NOMO-1 treated with dmso at 0.1 percent for 144 hours (cell line): ENCODE data around the gene PKD2.
"Not testable (repeated sequence)": the region's sequence is repeated elsewhere in the genome, so short reads cannot be mapped to it uniquely, and the experiment has no call there.

Experiments used
- DNase-seq: peaks from one replicate; lab custom pipeline; 2025; ENCODE audit not compliant: unreplicated experiment; lab: John Stamatoyannopoulos, UW

The PKD2 gene

GRCh38 chr4:87985887-87986200, 21.6 kb upstream of the PKD2 start:
- DNase-seq: no peak

DNA sequence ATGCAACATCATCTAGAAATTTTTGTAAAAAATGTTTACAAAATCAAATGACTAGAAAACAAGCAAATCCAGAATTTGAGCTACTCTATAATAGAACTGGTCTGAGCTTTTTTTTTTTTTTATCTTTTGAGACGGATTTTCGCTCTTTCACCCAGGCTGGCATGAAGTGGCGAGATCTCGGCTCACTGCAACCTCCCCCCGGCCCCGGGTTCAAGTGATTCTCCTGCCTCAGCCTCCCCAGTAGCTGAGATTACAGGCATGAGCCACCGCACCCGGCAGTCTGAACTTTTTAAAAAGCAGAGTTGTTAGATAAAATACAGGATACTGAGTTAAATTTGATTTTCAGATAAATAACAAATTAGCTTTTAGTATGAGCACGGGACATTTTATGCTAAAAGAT, 20.9 kb upstream of the PKD2 start:
- DNase-seq: no peak

GRCh38 chr4:87989765-87990164, 17.7 kb upstream of the PKD2 start:
- no peak for DNase-seq

DNA sequence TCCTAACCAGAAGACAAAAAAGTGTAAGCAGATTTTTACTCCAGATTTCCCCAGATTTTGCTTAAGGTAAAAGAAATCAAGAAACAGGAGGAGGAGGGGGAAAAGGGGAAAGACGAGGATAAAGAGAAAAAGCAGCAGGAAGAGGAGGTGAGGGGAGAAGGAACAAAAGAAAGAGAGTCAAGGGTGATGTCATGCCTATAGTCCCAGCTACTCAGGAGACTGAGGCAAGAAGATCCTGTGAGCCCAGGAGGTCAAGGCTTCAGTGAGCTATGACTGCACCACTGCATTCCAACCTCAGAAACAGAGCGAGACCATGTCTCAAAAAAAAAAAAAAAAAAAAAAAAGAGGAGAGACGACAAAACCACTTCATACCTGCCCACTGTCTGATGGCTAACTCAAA, 12.0 kb upstream of the PKD2 start:
- DNase-seq: no peak

DNA sequence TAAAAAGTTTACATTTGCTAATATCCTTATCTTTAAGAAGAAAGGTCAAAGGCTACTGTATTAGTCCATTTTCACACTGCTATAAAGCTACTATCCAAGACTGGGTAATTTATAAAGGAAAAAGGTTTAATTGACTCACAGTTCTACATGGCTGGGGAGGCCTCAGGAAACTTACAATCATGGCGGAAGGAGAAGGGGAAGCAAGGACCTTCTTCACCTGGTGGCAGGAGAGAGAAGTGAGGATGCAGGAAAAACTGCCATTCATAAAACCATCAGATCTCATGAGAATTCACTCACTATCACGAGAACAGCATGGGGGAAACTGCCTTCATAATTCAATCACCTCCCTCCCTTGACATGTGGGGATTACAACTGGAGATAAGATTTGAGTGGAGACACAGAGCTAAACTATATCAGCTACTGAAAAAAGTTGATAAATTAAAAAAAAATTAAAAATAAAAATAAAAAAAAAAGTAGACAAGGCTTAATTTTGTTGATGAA, 8.2 kb upstream of the PKD2 start:
- not testable (repeated sequence) for DNase-seq

DNA sequence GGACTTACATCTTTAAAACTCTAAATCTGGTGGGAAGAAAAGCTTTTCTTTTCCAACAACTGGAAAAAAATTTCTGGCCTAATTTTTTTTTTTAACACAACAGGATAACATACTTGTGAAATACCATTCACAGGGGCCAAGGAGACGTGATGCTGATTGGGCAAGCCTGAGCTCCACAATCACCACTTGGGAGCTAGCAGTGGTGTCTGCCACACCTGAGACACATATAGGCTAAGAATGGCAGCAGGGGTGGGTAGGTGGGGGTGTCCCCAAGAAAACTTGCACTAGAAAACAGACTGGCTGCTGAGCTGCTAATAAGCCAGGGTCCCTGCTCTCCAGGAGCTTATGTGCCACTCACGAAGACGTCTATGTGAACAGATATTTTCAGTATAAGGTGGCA, 5.6 kb upstream of the PKD2 start:
- DNase-seq: no peak

GRCh38 chr4:88002786-88003185, 4.6 kb upstream of the PKD2 start:
- no peak for DNase-seq

DNA sequence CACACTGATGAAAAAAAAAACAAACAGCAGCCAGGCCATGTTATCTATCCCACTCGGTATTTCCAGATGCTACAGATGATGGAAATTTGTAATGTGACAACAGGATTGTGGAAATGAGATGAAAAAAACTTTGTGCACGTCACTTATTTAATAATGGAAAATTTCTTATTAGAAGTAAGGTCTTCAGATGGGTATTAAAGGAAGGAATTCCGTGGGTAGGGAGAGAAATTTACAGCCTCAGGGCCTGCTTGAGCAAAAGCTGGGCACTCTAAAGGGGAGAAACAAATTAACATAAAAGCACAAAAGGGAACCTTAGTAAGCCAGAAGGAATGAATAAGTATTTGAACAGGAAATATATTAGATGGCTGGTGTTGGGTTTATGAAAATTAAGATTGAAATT, 4.2 kb upstream of the PKD2 start:
- no peak for DNase-seq

DNA sequence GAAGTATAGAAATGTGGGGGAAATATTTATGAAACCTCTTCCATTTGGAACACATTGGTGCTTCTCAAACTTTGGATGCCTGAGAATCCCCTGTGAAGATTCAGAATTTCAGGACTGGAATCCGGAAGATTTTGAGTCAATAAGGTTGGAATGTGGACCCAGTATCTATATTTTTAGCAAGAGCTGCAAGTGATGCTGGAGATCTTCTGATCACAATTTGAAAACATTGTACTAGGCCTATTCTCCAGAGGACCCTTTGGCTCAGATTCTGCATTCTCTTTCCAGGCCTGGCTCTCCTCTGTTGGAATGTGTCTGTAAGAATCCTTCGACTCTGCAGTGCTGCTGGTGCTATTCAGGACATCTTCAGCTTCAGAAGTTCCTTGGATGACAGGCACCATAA, 2.4 kb upstream of the PKD2 start:
- DNase-seq: no peak

DNA sequence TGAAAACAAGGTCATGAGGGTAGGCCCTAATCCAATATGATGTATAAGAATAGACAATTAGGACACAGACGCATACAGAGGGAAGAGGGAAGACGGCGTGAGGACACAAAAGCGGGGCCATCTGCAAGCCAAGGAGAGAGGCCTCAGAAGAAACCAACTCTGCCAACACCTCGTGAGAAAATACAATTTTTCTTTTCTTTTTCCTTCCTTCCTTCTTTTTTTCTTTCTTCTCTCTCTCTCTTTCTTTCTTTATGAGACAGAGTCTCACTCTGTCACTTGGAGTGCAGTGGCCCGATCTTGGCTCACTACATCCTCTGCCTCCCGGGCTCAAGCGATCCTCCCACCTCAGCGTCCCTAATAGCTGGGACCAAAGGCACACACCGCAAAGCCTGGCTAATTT, 1.5 kb upstream of the PKD2 start:
- DNase-seq: no peak

GRCh38 chr4:88006956-88007303, 505 bp upstream of the PKD2 start:
- DNase-seq: no peak

DNA sequence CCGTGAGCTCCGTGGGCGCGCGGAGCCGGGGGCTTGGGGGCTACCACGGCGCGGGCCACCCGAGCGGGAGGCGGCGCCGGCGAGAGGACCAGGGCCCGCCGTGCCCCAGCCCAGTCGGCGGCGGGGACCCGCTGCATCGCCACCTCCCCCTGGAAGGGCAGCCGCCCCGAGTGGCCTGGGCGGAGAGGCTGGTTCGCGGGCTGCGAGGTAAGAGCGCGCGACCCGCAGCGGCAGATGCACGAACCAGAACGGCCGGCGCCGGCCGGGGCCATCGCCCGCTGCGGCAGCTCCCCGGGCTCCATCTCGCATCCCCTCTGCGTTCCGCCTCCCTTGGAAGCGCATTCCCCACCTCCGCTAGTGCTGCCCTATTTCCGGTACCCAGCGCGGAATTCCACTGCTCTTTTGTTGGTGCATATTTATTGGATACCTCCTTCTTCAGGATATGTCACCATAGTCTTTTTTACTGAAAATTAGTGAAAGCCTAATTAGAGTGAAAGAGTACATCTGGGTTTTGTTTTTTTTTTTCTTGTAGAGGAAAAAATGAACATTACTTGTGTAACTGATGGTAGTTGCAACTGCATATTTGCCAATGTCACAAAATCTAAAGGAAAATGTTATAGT, 797 bp downstream of the PKD2 start:
- DNase-seq: no peak

DNA sequence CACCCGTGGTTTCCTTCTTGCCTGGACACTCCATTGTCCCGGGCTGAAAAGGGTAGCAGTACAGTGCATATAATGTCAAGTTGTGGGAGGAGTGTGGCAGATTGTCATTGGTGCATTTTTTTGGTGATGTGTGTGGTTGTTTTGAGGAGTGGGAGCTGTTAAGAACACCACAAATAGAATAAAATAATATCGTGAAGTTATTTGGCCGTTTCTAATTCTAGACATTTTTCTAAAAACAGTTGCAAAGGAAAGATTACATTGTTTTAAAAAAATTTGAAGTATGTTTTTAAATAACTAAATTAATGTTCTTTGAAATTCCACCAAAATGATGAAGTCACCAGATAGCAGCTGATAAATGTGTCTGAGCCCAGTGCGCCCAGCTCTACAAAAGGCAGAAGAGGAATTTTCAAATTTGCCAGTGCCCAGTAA, 1.3 kb downstream of the PKD2 start:
- DNase-seq: no peak

- no peak for DNase-seq
Observed at GRCh38 chr4:88009871-88010270, 2.4 kb downstream of the PKD2 start.

DNA sequence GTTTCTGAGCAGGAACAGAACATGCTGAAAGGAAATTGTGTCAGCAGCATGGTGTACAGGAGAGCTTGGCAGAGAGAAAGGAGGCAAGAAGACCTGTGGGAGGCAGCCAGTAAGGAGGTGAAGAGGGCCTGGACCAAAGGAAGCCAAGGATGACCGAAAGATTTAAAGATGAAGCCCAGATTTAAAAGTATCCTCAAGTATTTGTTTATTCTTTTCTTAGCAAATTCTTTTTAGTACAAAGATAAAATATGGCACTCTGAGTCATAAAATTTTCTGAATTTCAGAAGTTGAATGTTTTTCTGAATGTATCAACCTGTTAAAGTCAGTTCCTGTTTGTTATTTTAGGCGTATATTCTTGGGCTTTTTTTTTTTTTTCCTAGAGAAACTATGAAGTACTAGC, 3.5 kb downstream of the PKD2 start:
- DNase-seq: no peak

GRCh38 chr4:88012647-88013046, 5.2 kb downstream of the PKD2 start:
- peak; percentile 65 for DNase-seq

DNA sequence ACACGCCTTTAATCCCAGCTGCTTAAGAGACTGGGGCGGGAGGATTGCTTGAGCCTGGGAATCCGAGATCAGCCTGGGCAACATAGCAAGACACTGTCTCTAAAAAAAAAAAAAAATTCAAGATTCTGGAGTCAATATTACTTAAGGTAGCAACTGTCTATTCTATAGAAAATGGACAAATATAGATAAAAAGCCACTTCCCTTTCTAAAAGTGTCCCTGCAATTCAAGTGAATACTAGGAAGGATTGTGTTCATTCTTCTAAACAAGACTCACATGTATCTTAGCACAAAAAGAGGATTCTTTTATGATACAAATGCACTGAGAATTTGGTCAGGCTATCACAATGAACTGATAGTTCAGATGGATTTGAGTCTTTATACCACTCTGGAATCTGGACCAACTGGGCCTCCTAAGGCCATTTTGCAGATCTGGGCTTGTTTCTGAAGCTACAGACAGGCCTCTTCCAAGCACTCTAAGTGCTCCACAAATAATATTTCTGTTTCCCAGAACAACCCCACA, 7.0 kb downstream of the PKD2 start:
- DNase-seq: no peak

- no peak for DNase-seq
Observed at GRCh38 chr4:88015659-88016295, 8.3 kb downstream of the PKD2 start.

DNA sequence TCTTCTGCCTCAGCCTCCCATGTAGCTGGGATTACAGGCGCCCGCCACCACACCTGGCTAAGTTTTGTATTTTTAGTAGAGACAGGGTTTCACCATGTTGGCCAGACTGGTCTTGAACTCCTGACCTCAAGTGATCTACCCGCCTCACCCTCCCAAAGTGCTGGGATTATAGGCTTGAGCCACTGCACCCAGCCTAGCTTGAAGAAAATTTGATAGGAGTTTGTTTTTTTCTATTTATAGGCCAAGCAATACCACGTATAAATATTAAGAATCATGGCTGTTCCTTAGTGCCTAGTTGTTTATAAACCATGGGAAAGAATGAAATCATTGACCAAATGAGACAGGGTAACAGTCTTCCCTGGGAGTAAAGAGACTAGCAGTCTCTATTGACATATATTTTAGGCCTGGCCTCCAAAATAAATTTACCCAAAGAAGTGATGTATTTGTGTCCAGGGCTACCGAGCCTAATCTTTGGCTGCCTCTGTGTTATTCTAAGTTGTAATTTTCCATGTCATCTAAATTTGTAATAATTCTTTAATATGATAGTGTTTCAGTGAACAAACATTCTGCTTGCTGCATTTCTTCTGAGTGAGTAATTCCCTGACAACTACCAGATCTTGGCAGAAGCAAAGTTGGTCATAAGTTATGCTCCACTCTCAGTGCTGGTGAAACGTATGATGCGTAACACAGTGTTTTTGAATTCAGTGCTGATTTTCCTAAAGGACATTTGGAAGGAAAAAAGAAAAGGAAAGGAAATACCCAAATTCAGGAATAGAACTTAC, 10.3 kb downstream of the PKD2 start:
- DNase-seq: no peak

GRCh38 chr4:88018466-88018865, 11.0 kb downstream of the PKD2 start:
- no peak for DNase-seq

GRCh38 chr4:88021824-88022223, 14.4 kb downstream of the PKD2 start:
- DNase-seq: no peak

- DNase-seq: no peak
Observed at GRCh38 chr4:88022289-88022688, 14.9 kb downstream of the PKD2 start.
